ENCODE measurements around the gene SH2D2A.

DNA sequence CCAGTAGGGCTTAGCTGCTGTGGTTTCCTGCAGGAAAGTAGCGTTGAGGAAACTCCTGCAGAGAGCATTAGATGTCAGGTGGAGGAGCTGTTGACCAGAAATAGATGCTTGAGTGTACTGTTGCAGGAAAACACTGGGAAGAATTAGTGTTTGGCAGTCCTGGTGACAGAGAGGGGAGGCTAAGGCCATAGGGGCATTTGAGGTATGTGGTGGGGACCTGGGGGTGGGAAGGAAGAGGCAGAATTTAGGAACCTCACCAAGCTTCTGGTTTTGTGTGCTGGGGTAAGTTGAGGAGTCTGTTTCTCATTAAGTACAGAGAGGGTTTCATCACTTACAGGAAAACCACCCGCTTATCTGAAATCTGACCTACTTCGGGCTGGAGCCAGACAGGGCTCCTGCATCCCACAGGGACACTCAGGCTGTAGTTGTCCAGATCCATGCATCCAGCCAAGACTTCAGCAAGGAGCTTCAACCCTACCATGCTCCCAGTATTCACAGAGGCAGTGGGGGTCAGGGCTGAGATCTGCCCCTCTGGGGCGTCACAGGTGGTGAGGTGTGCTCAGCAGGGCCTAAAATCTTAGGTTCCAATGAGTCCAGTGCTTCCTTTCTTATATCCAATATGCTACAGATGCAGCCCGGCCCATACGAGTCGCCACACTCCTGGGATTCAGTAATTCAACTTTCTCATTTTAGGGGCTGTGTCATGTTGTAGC, 15.1 kb downstream of the SH2D2A start:
- TF ChIP-seq, protein P1, sequence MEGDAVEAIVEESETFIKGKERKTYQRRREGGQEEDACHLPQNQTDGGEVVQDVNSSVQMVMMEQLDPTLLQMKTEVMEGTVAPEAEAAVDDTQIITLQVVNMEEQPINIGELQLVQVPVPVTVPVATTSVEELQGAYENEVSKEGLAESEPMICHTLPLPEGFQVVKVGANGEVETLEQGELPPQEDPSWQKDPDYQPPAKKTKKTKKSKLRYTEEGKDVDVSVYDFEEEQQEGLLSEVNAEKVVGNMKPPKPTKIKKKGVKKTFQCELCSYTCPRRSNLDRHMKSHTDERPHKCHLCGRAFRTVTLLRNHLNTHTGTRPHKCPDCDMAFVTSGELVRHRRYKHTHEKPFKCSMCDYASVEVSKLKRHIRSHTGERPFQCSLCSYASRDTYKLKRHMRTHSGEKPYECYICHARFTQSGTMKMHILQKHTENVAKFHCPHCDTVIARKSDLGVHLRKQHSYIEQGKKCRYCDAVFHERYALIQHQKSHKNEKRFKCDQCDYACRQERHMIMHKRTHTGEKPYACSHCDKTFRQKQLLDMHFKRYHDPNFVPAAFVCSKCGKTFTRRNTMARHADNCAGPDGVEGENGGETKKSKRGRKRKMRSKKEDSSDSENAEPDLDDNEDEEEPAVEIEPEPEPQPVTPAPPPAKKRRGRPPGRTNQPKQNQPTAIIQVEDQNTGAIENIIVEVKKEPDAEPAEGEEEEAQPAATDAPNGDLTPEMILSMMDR (conservative IDR thresholded peaks at IDR 0.05): no peak
- no peak for TF ChIP-seq EZH2 (IDR thresholded peaks at IDR 0.05; ENCODE audit: low read depth)

All from PC-9 (cell line).